Skin epidermis (tissue), 12 donors: ENCODE measurements around the gene MEF2A.
"Not testable (repeated sequence)": the region's sequence is repeated elsewhere in the genome, so short reads cannot be mapped to it uniquely, and the experiment has no call there.

Source experiments
- H3K27ac ChIP-seq, 21 experiments: fragments of 200-600 bp; sonication (generic) in 11 of 21; one replicate each; pipeline ENCODE4 v1.5.0; 2020; ENCODE audit warnings: mild to moderate bottlenecking in 3 of 21, inconsistent platforms in 2 of 21, moderate library complexity in 2 of 21
- H3K4me3 ChIP-seq, 7 experiments: fragments of 200-600 bp; sonication (generic) in 2 of 7; one replicate each; pipeline ENCODE4 v1.5.0; 2020; ENCODE audit warnings: inconsistent platforms in 2 of 7, mild to moderate bottlenecking in 2 of 7, moderate library complexity in 1 of 7

Gene MEF2A

GRCh38 chr15:99632521-99632920, 66.7 kb downstream of the MEF2A start:
- no peak overlapping the region for H3K4me3 ChIP-seq
- peak overlapping the region in 3 of 21 experiments; percentile 8 to 21 (median 10) for H3K27ac ChIP-seq

- Histone ChIP-seq H3K27ac (no peak overlapping the region), H3K4me3 (no peak overlapping the region)
These were observed 67.9 kb downstream of the MEF2A start for GRCh38 chr15:99633655-99634054.

- Histone ChIP-seq H3K4me3 (no peak overlapping the region), H3K27ac (no peak overlapping the region)
These were observed 68.8 kb downstream of the MEF2A start for GRCh38 chr15:99634576-99634975.

GRCh38 chr15:99635145-99635544, 69.4 kb downstream of the MEF2A start:
- H3K27ac ChIP-seq = no peak overlapping the region
- H3K4me3 ChIP-seq = no peak overlapping the region

- no peak overlapping the region for H3K4me3 ChIP-seq
- H3K27ac ChIP-seq = no peak overlapping the region
These were observed 70.0 kb downstream of the MEF2A start for GRCh38 chr15:99635794-99636193.

GRCh38 chr15:99644913-99645542, 79.2 kb downstream of the MEF2A start:
- H3K27ac ChIP-seq = no peak overlapping the region
- no peak overlapping the region for H3K4me3 ChIP-seq

- Histone ChIP-seq H3K4me3 (no peak overlapping the region), H3K27ac (no peak overlapping the region)
These were observed 79.8 kb downstream of the MEF2A start for GRCh38 chr15:99645543-99645935.

GRCh38 chr15:99645951-99646350, 80.2 kb downstream of the MEF2A start:
- H3K27ac ChIP-seq = no peak overlapping the region
- H3K4me3 ChIP-seq = no peak overlapping the region

GRCh38 chr15:99651023-99651807, 85.4 kb downstream of the MEF2A start:
- H3K4me3 ChIP-seq = no peak overlapping the region
- peak overlapping the region in 2 of 21 experiments; percentile 14 to 39 for H3K27ac ChIP-seq

GRCh38 chr15:99656205-99656604, 90.4 kb downstream of the MEF2A start:
- H3K4me3 ChIP-seq = no peak overlapping the region
- H3K27ac ChIP-seq = no peak overlapping the region

GRCh38 chr15:99657996-99658395, 92.2 kb downstream of the MEF2A start:
- H3K4me3 ChIP-seq = no peak overlapping the region
- H3K27ac ChIP-seq = no peak overlapping the region

- H3K27ac ChIP-seq = no peak overlapping the region
These were observed 97.1 kb downstream of the MEF2A start for GRCh38 chr15:99662903-99663302.

GRCh38 chr15:99666073-99666472, 100.3 kb downstream of the MEF2A start:
- H3K27ac ChIP-seq, H3K4me3 ChIP-seq: not testable (repeated sequence)

More at GRCh38 chr15:99662903-99663302, 97.1 kb downstream of the MEF2A start:
- no peak overlapping the region for H3K4me3 ChIP-seq

- H3K4me3 ChIP-seq = no peak overlapping the region
- H3K27ac ChIP-seq = no peak overlapping the region
These were observed 102.9 kb downstream of the MEF2A start for GRCh38 chr15:99668533-99669182.

- Histone ChIP-seq H3K27ac (no peak overlapping the region), H3K4me3 (no peak overlapping the region)
These were observed 103.5 kb downstream of the MEF2A start for GRCh38 chr15:99669250-99669649.

- H3K4me3 ChIP-seq = no peak overlapping the region
- no peak overlapping the region for H3K27ac ChIP-seq
These were observed 106.3 kb downstream of the MEF2A start for GRCh38 chr15:99671926-99672635.

GRCh38 chr15:99673111-99673510, 107.3 kb downstream of the MEF2A start:
- no peak overlapping the region for H3K27ac ChIP-seq
- no peak overlapping the region for H3K4me3 ChIP-seq

GRCh38 chr15:99674279-99674678, 108.5 kb downstream of the MEF2A start:
- no peak overlapping the region for H3K4me3 ChIP-seq
- no peak overlapping the region for H3K27ac ChIP-seq

- H3K4me3 ChIP-seq = no peak overlapping the region
- no peak overlapping the region for H3K27ac ChIP-seq
These were observed 111.9 kb downstream of the MEF2A start for GRCh38 chr15:99677540-99678134.

GRCh38 chr15:99680276-99680675, 114.5 kb downstream of the MEF2A start:
- Histone ChIP-seq H3K4me3 (no peak overlapping the region), H3K27ac (no peak overlapping the region)
